GM23338 (cell line): ENCODE results near the gene IL17REL. TPM values are rescaled to one million over a fixed set of nuclear protein-coding genes. Genes with fewer than 3 reads are reported as not detected.

Source experiments
- ATAC-seq: fragments of 200-7000 bp; cut with Tn5 transposase; 3 replicates; pipeline ENCODE4 v1.9.1; 2020
- DNase-seq: peaks from one replicate; pipeline ENCODE4 v3.0.0-alpha.2; 2015; ENCODE audit warnings: low spot score
- H2AFZ ChIP-seq: fragments of 200-600 bp; sonication (generic); 2 replicates; pipeline ENCODE4 v1.8.0; 2016; ENCODE audit warnings: antibody characterized with exemption, mild to moderate bottlenecking, moderate library complexity
- H3F3A ChIP-seq: fragments of 200-600 bp; sonication (generic); replicated peaks from 2 replicates; pipeline ENCODE4 v1.8.0; 2017; ENCODE audit warnings: antibody characterized with exemption, mixed run types, low read depth
- H3K27ac ChIP-seq: fragments of 200-600 bp; sonication (generic); 2 replicates; pipeline ENCODE4 v1.6.1; 2016; ENCODE audit warnings: low read depth
- H3K27me3 ChIP-seq: fragments of 200-600 bp; sonication (generic); 2 replicates; pipeline ENCODE4 v1.8.0; 2016; ENCODE audit warnings: mild to moderate bottlenecking, mixed run types, moderate library complexity; ENCODE audit not compliant: insufficient read depth
- H3K36me3 ChIP-seq: fragments of 200-600 bp; sonication (generic); 2 replicates; pipeline ENCODE4 v1.8.0; 2016; ENCODE audit warnings: mild to moderate bottlenecking; ENCODE audit not compliant: insufficient read depth
- H3K4me1 ChIP-seq: fragments of 200-600 bp; sonication (generic); 2 replicates; pipeline ENCODE4 v1.8.0; 2016; ENCODE audit warnings: mild to moderate bottlenecking, moderate library complexity; ENCODE audit not compliant: insufficient read depth
- H3K4me2 ChIP-seq: fragments of 200-600 bp; sonication (generic); 2 replicates; pipeline ENCODE4 v1.7.1; 2017; ENCODE audit warnings: mixed run types
- H3K4me3 ChIP-seq: fragments of 200-600 bp; sonication (generic); 2 replicates; pipeline ENCODE4 v1.6.1; 2016; ENCODE audit warnings: mixed run types
- H3K79me2 ChIP-seq: fragments of 200-600 bp; sonication (generic); replicated peaks from 2 replicates; pipeline ENCODE4 v1.8.0; 2017; ENCODE audit warnings: mild to moderate bottlenecking; ENCODE audit not compliant: insufficient read depth
- H3K9me2 ChIP-seq: fragments of 200-600 bp; sonication (generic); 2 replicates; pipeline ENCODE4 v1.8.0; 2017; ENCODE audit not compliant: insufficient read depth
- H4K20me1 ChIP-seq: fragments of 200-600 bp; sonication (generic); replicated peaks from 2 replicates; pipeline ENCODE4 v1.8.0; 2017; ENCODE audit warnings: mild to moderate bottlenecking; ENCODE audit not compliant: insufficient read depth
- H3K27ac Mint-ChIP-seq: 2 replicates; pipeline ENCODE4 v1.8.0; 2020; ENCODE audit warnings: inconsistent platforms, mild to moderate bottlenecking, moderate library complexity, mixed read lengths
- H3K27me3 Mint-ChIP-seq: 3 replicates; pipeline ENCODE4 v1.8.0; 2022; ENCODE audit warnings: low read depth, mild to moderate bottlenecking, moderate library complexity, mixed read lengths, inconsistent platforms; ENCODE audit not compliant: insufficient read depth, poor library complexity
- H3K36me3 Mint-ChIP-seq: 3 replicates; pipeline ENCODE4 v1.8.0; 2021; ENCODE audit warnings: low read depth, mild to moderate bottlenecking, inconsistent platforms, moderate library complexity, mixed read lengths
- H3K4me1 Mint-ChIP-seq: 3 replicates; pipeline ENCODE4 v1.8.0; 2020; ENCODE audit warnings: mild to moderate bottlenecking, inconsistent platforms, mixed read lengths
- H3K4me3 Mint-ChIP-seq: 3 replicates; pipeline ENCODE4 v1.8.0; 2021; ENCODE audit warnings: moderate library complexity, mild to moderate bottlenecking, inconsistent platforms, mixed read lengths
- H3K9me3 Mint-ChIP-seq: 3 replicates; pipeline ENCODE4 v1.8.0; 2020; ENCODE audit warnings: moderate library complexity, mild to moderate bottlenecking, inconsistent platforms, mixed read lengths
- CREB1 ChIP-seq: fragments of 250-450 bp; sonication (Bioruptor Pico); IDR thresholded peaks from 2 replicates; pipeline ENCODE4 v1.5.0; 2020; ENCODE audit warnings: low read depth, mild to moderate bottlenecking, moderate library complexity
- EZH2phosphoT487 ChIP-seq: fragments of 200-600 bp; sonication (generic); IDR thresholded peaks from one replicate; pipeline ENCODE4 v1.8.1; 2018; ENCODE audit warnings: antibody characterized with exemption; ENCODE audit not compliant: unreplicated experiment
- JUNB ChIP-seq: IDR thresholded peaks from one replicate; pipeline ENCODE4 v1.6.1; 2016; ENCODE audit warnings: antibody characterized with exemption; ENCODE audit not compliant: unreplicated experiment
- NANOG ChIP-seq: IDR thresholded peaks from 2 replicates; pipeline ENCODE4 v1.6.1; 2016; ENCODE audit warnings: antibody characterized with exemption, borderline replicate concordance
- POLR2AphosphoS5 ChIP-seq: IDR thresholded peaks from 2 replicates; pipeline ENCODE4 v1.6.1; 2016; ENCODE audit warnings: antibody characterized with exemption, low read depth
- STAT1 ChIP-seq: IDR thresholded peaks from one replicate; pipeline ENCODE4 v1.6.1; 2016; ENCODE audit warnings: antibody characterized with exemption; ENCODE audit not compliant: unreplicated experiment
- ZNF114 ChIP-seq: fragments of 250-450 bp; sonication (Bioruptor Pico); IDR thresholded peaks from 2 replicates; pipeline ENCODE4 v1.5.0; 2020; ENCODE audit warnings: mild to moderate bottlenecking, moderate library complexity
- ZNF331 ChIP-seq: fragments of 250-450 bp; sonication (Bioruptor Pico); IDR thresholded peaks from 2 replicates; pipeline ENCODE4 v1.5.0; 2020; ENCODE audit warnings: low read depth, mild to moderate bottlenecking, moderate library complexity
- polyA plus RNA-seq: library from polyadenylated mRNA; unstranded; fragments of >200 nt; fragmentation: Nextera tagmentation; extraction: Ambion mirVana; gene quantifications from 2 replicates; pipeline ENCODE4 v1.2.1, GENCODE V29; 2016
- total RNA-seq: library from RNA; depleted of rRNA; stranded (reverse); fragments of >200 nt; shearing (Covaris generic); gene quantifications from 2 replicates; pipeline ENCODE4 v1.2.3, GENCODE V29; 2014
- TF ChIP-seq, protein P1 (sequence below): IDR thresholded peaks from one replicate; pipeline ENCODE4 v1.6.1; 2018; ENCODE audit warnings: antibody characterized with exemption; ENCODE audit not compliant: unreplicated experiment
- TF ChIP-seq, protein P2 (sequence below): IDR thresholded peaks from 2 replicates; pipeline ENCODE4 v1.6.1; 2016; ENCODE audit warnings: antibody characterized with exemption
- TF ChIP-seq, protein P3 (sequence below), 2 experiments: fragments of 200-600 bp in 1 of 2; sonication (generic) in 1 of 2; conservative IDR thresholded peaks; 2 replicates each; pipeline versions ENCODE4 v1.5.1 to v1.6.1; 2016 to 2017; ENCODE audit warnings: antibody characterized with exemption in 2 of 2, low read depth in 2 of 2, mild to moderate bottlenecking in 2 of 2, moderate library complexity in 1 of 2

The IL17REL gene
- total and polyA plus RNA-seq, 2 experiments from 2014 or later, result 0.31 TPM; not detected in 1

DNA sequence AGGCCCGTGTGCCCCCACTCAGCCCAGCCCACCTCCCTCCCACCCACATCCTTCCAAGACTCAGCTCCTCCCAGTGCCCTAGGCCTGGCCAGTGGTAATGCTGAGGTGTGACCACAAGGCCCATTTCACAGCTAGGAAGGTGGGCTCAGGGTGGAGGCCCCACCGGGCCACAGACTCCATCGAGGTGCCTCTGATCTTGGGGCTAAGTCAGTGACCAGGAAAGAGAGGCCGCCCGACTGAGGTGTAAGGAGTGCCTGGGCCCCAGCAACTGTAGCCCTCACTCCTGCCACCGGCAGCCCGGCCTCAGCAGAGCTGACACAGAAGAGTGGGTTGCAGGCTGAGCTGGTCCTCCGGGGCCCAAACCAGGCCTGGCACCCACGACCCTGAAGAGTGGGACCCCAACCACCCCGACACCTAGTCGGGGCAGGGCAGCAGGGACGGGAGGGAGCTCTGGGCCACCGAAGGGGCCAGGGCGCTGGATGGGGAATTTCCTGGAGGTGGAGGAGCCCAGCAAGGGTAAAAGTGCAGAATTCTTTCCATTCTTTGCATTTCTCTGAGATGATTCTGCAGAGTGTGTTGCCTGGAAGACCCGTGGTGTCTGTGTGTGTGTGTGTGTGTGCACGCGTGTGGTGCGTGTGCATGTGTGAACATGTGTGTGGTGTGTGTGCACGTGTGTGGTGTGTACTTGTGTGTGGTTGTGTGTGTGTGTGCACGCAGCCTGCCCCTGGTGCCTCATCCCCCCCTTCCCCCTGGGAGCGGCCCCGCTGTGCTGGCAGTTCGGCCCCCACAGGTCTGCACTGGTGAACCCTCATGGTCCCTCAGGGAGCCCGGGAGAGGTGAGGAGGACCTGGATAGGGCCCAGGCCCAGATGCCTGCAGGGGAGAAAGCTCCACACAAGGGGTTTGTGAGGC lies 60.3 kb downstream of the IL17REL start:
- no peaks in the 10 kb centered on the region for H3K27me3 ChIP-seq
- peaks cover 1% of the 10 kb centered on the region; the same call in 1 of the 2 replicates for H3K4me1 ChIP-seq
- no peaks in the 10 kb centered on the region for H3K36me3 ChIP-seq
- no peak overlapping the region for H3K4me3 ChIP-seq
- Mint-ChIP-seq H3K4me3 (no peak overlapping the region), H3K4me1 (peaks cover 4% of the 10 kb centered on the region; the same call in 2 of the 3 replicates), H3K27me3 (peaks cover 5% of the 10 kb centered on the region), H3K27ac (no peak overlapping the region), H3K36me3 (no peaks in the 10 kb centered on the region), H3K9me3 (no peaks in the 10 kb centered on the region)
- no peak overlapping the region for H2AFZ ChIP-seq
- no peaks in the 10 kb centered on the region for H3K9me2 ChIP-seq
- DNase-seq, result no peak
- no peak for ATAC-seq
- no peaks in the 10 kb centered on the region for H3F3A ChIP-seq
- TF ChIP-seq, protein P1, sequence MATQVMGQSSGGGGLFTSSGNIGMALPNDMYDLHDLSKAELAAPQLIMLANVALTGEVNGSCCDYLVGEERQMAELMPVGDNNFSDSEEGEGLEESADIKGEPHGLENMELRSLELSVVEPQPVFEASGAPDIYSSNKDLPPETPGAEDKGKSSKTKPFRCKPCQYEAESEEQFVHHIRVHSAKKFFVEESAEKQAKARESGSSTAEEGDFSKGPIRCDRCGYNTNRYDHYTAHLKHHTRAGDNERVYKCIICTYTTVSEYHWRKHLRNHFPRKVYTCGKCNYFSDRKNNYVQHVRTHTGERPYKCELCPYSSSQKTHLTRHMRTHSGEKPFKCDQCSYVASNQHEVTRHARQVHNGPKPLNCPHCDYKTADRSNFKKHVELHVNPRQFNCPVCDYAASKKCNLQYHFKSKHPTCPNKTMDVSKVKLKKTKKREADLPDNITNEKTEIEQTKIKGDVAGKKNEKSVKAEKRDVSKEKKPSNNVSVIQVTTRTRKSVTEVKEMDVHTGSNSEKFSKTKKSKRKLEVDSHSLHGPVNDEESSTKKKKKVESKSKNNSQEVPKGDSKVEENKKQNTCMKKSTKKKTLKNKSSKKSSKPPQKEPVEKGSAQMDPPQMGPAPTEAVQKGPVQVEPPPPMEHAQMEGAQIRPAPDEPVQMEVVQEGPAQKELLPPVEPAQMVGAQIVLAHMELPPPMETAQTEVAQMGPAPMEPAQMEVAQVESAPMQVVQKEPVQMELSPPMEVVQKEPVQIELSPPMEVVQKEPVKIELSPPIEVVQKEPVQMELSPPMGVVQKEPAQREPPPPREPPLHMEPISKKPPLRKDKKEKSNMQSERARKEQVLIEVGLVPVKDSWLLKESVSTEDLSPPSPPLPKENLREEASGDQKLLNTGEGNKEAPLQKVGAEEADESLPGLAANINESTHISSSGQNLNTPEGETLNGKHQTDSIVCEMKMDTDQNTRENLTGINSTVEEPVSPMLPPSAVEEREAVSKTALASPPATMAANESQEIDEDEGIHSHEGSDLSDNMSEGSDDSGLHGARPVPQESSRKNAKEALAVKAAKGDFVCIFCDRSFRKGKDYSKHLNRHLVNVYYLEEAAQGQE, result no peak
- TF ChIP-seq ZNF331 (CRISPR knock-in tag), result no peak
- no peak for TF ChIP-seq EZH2phosphoT487
- TF ChIP-seq, protein P2, sequence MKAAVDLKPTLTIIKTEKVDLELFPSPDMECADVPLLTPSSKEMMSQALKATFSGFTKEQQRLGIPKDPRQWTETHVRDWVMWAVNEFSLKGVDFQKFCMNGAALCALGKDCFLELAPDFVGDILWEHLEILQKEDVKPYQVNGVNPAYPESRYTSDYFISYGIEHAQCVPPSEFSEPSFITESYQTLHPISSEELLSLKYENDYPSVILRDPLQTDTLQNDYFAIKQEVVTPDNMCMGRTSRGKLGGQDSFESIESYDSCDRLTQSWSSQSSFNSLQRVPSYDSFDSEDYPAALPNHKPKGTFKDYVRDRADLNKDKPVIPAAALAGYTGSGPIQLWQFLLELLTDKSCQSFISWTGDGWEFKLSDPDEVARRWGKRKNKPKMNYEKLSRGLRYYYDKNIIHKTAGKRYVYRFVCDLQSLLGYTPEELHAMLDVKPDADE, result no peak
- no peak for TF ChIP-seq ZNF114 (CRISPR knock-in tag)
- TF ChIP-seq JUNB, result no peak
- no peak for TF ChIP-seq CREB1
- H3K4me2 ChIP-seq, result no peak overlapping the region
- H4K20me1 ChIP-seq, result no peaks in the 10 kb centered on the region
- H3K79me2 ChIP-seq, result no peaks in the 10 kb centered on the region
- H3K27ac ChIP-seq, result no peak overlapping the region

DNA sequence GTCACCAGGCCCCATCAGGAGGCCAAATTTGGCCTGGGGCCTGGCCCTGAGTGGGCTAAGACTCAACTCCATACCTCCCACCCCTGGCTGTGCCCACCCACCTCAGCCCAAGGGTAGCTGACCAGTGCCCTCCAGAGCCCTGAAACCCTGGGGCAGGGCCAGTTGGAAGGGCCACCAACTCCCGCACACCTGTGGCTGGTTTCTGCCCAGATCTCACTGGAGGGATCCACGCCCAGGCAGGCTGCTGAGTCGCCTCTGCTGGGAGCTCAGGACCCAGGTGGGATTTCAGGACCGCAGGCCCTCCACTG lies 60.9 kb downstream of the IL17REL start:
- Histone ChIP-seq H3K4me1 (peaks cover 7% of the 10 kb centered on the region; the same call in 1 of the 2 replicates), H3K36me3 (no peaks in the 10 kb centered on the region), H3K27me3 (no peaks in the 10 kb centered on the region), H3K27ac (no peak overlapping the region), H3K4me2 (no peak overlapping the region), H3K9me2 (no peaks in the 10 kb centered on the region), H4K20me1 (no peaks in the 10 kb centered on the region), H3K4me3 (no peak overlapping the region), H2AFZ (no peak overlapping the region), H3F3A (no peaks in the 10 kb centered on the region), H3K79me2 (no peaks in the 10 kb centered on the region)
- Mint-ChIP-seq H3K36me3 (no peaks in the 10 kb centered on the region), H3K9me3 (no peaks in the 10 kb centered on the region), H3K27me3 (peaks cover 5% of the 10 kb centered on the region), H3K4me1 (peaks cover 10% of the 10 kb centered on the region; the same call in 2 of the 3 replicates), H3K4me3 (no peak overlapping the region), H3K27ac (no peak overlapping the region)
- DNase-seq (no peak), ATAC-seq (no peak)
- TF ChIP-seq POLR2AphosphoS5 (no peak), CREB1 (no peak), ZNF331 (CRISPR knock-in tag) (no peak), NANOG (no peak), STAT1 (no peak), JUNB (no peak), EZH2phosphoT487 (no peak), ZNF114 (CRISPR knock-in tag) (no peak)
- TF ChIP-seq, protein P3, sequence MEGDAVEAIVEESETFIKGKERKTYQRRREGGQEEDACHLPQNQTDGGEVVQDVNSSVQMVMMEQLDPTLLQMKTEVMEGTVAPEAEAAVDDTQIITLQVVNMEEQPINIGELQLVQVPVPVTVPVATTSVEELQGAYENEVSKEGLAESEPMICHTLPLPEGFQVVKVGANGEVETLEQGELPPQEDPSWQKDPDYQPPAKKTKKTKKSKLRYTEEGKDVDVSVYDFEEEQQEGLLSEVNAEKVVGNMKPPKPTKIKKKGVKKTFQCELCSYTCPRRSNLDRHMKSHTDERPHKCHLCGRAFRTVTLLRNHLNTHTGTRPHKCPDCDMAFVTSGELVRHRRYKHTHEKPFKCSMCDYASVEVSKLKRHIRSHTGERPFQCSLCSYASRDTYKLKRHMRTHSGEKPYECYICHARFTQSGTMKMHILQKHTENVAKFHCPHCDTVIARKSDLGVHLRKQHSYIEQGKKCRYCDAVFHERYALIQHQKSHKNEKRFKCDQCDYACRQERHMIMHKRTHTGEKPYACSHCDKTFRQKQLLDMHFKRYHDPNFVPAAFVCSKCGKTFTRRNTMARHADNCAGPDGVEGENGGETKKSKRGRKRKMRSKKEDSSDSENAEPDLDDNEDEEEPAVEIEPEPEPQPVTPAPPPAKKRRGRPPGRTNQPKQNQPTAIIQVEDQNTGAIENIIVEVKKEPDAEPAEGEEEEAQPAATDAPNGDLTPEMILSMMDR (conservative IDR thresholded peaks at IDR 0.05; ENCODE audit: low read depth in 2 of 2), result no peak
- TF ChIP-seq, protein P2, result no peak
- TF ChIP-seq, protein P1, result no peak
